SU-DHL-6 (cell line): ENCODE data around the gene GC.

Experiments used
- H2AFZ ChIP-seq: fragments of 200-600 bp; sonication (generic); 2 replicates; pipeline ENCODE4 v1.6.1; 2014; ENCODE audit warnings: low read depth, mild to moderate bottlenecking, moderate library complexity, mixed read lengths, antibody characterized with exemption, low read length; ENCODE audit not compliant: severe bottlenecking
- H3F3A ChIP-seq: fragments of 200-600 bp; shearing (Covaris generic); 2 replicates; pipeline ENCODE4 v1.6.0; 2016; ENCODE audit warnings: antibody characterized with exemption, mild to moderate bottlenecking; ENCODE audit not compliant: insufficient read depth
- H3K27ac ChIP-seq: fragments of 200-600 bp; sonication (generic); 2 replicates; pipeline ENCODE4 v1.5.1; 2016; ENCODE audit warnings: low read depth, mild to moderate bottlenecking, low read length, moderate library complexity, mixed read lengths
- H3K27me3 ChIP-seq: fragments of 200-600 bp; sonication (generic), shearing (Covaris generic); 2 replicates; pipeline ENCODE4 v1.6.0; 2014; ENCODE audit warnings: mild to moderate bottlenecking, low read length
- H3K36me3 ChIP-seq: fragments of 200-600 bp; sonication (generic); 2 replicates; pipeline ENCODE4 v1.6.1; 2014; ENCODE audit warnings: mild to moderate bottlenecking, low read length, mixed read lengths
- H3K4me2 ChIP-seq: fragments of 300-600, 200-600 bp; shearing (Covaris generic), sonication (generic); 2 replicates; pipeline ENCODE4 v1.6.0; 2014; ENCODE audit warnings: low read length, low read depth, mild to moderate bottlenecking; ENCODE audit not compliant: poor library complexity, severe bottlenecking
- H3K4me3 ChIP-seq: fragments of 200-600 bp; sonication (generic); 2 replicates; pipeline ENCODE4 v1.5.1; 2014; ENCODE audit warnings: antibody characterized with exemption, low read length, mild to moderate bottlenecking, mixed read lengths; ENCODE audit not compliant: insufficient read depth, poor library complexity, severe bottlenecking
- H3K79me2 ChIP-seq: fragments of 200-600 bp; sonication (generic); 2 replicates; pipeline ENCODE4 v1.6.1; 2014; ENCODE audit warnings: mild to moderate bottlenecking, low read length, moderate library complexity; ENCODE audit not compliant: insufficient read depth
- H3K9ac ChIP-seq: fragments of 200-600 bp; sonication (generic); 2 replicates; pipeline ENCODE4 v1.7.0; 2014; ENCODE audit warnings: mild to moderate bottlenecking, low read length
- H3K9me2 ChIP-seq: fragments of 200-600 bp; sonication (generic); replicated peaks from 2 replicates; pipeline ENCODE4 v1.6.1; 2014; ENCODE audit warnings: low read length; ENCODE audit not compliant: insufficient read depth
- H3K9me3 ChIP-seq: fragments of 200-600 bp; sonication (generic); 2 replicates; pipeline ENCODE4 v1.6.1; 2014; ENCODE audit warnings: low read length, mixed read lengths; ENCODE audit not compliant: insufficient read depth
- H4K20me1 ChIP-seq: fragments of 200-600 bp; sonication (generic); 2 replicates; pipeline ENCODE4 v1.6.1; 2014; ENCODE audit warnings: low read depth, mild to moderate bottlenecking, antibody characterized with exemption, low read length, moderate library complexity, mixed read lengths
- EZH2phosphoT487 ChIP-seq: fragments of 200-600 bp; sonication (generic), shearing (Covaris generic); conservative IDR thresholded peaks from 2 replicates; pipeline ENCODE4 v1.6.1; 2018; ENCODE audit warnings: mild to moderate bottlenecking, antibody characterized with exemption, low read length, moderate library complexity, mixed read lengths
- TF ChIP-seq, protein P1 (sequence below): fragments of 200-600 bp; sonication (generic); IDR thresholded peaks from one replicate; pipeline ENCODE4 v1.5.1; 2017; ENCODE audit warnings: antibody characterized with exemption, mild to moderate bottlenecking, low read length, moderate library complexity; ENCODE audit not compliant: insufficient read depth, poor library complexity, severe bottlenecking

GC gene

DNA sequence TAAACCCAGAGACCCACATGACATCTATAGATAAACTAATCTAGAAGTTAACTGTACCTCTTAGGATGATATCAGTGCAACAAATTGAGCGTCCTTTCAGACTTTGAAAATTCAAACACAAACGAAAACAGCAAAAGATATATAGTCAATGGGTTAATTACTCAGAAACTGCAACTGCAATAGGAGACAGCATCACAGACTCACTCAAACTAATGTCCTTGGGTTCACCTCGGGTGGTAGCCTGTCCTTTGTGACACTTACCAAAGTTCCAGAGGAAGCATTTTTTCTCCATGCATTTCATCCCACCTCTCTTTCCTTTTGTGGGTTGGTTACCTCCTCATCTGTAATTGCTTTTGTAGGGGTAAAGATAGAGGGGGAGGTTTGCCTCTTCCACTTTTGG is 9.7 kb downstream of the GC start:
- Histone ChIP-seq H2AFZ (no peak overlapping the region), H3K9me2 (no peaks in the 10 kb centered on the region), H3K9ac (no peak overlapping the region)

DNA sequence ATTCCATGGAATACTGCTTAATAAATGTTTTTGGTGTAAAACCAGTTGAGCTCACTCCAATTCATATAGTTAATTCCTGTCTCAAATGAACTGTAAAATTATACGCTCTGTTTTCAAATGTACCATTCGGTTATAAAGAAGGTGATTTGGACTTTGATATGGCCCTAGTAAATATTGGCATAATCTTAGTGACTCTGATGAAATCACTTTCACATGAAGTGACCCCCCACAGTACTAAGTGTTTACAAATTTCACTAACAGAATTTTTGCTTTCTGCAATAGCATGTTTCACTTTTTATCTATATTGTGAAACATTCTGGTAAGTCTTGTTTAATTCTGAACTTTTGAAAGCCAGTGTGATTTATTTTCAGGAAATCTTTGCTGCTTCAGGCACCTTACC is 10.9 kb downstream of the GC start:
- H3K9ac ChIP-seq = no peak overlapping the region
- H3K9me2 ChIP-seq = no peaks in the 10 kb centered on the region
- no peaks in the 10 kb centered on the region for H3F3A ChIP-seq
- H2AFZ ChIP-seq = no peak overlapping the region
- H3K9me3 ChIP-seq = no peaks in the 10 kb centered on the region
- TF ChIP-seq EZH2phosphoT487 = no peak
- TF ChIP-seq, protein P1, sequence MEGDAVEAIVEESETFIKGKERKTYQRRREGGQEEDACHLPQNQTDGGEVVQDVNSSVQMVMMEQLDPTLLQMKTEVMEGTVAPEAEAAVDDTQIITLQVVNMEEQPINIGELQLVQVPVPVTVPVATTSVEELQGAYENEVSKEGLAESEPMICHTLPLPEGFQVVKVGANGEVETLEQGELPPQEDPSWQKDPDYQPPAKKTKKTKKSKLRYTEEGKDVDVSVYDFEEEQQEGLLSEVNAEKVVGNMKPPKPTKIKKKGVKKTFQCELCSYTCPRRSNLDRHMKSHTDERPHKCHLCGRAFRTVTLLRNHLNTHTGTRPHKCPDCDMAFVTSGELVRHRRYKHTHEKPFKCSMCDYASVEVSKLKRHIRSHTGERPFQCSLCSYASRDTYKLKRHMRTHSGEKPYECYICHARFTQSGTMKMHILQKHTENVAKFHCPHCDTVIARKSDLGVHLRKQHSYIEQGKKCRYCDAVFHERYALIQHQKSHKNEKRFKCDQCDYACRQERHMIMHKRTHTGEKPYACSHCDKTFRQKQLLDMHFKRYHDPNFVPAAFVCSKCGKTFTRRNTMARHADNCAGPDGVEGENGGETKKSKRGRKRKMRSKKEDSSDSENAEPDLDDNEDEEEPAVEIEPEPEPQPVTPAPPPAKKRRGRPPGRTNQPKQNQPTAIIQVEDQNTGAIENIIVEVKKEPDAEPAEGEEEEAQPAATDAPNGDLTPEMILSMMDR = no peak
- H3K79me2 ChIP-seq = no peaks in the 10 kb centered on the region
- H3K27me3 ChIP-seq = no peaks in the 10 kb centered on the region
- no peak overlapping the region for H3K4me2 ChIP-seq
- no peaks in the 10 kb centered on the region for H4K20me1 ChIP-seq
- no peak overlapping the region for H3K4me3 ChIP-seq
- no peaks in the 10 kb centered on the region for H3K36me3 ChIP-seq
- H3K27ac ChIP-seq = no peak overlapping the region

More for the DNA sequence above, 9.7 kb downstream of the GC start:
- Histone ChIP-seq H3K79me2 (no peaks in the 10 kb centered on the region), H3K36me3 (no peaks in the 10 kb centered on the region), H3K27ac (no peak overlapping the region), H4K20me1 (no peaks in the 10 kb centered on the region), H3K27me3 (no peaks in the 10 kb centered on the region), H3F3A (no peaks in the 10 kb centered on the region), H3K4me2 (no peak overlapping the region), H3K9me3 (no peaks in the 10 kb centered on the region), H3K4me3 (no peak overlapping the region)
- TF ChIP-seq EZH2phosphoT487 = no peak
- TF ChIP-seq, protein P1 = no peak

DNA sequence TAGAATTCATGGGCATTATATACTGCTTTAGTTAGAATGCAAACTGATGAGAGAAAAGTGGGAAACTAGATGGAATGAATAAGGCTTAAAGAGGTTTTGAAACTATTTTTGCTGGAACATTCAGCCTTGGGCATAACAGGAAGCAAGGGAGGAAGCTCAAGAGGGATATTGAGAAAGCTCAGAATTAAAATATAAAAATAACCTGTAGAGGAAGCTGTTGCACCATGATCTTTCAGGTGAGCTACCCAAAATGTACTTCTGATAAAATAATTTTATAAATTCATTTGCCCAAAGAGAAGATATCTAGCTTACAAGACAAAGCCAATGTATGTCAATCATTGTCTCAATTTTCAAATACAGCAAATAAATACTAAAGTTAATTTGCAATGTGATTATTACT is 11.3 kb downstream of the GC start:
- no peak overlapping the region for H3K27ac ChIP-seq
- no peaks in the 10 kb centered on the region for H3F3A ChIP-seq
- no peak overlapping the region for H3K4me3 ChIP-seq
- no peaks in the 10 kb centered on the region for H3K36me3 ChIP-seq
- TF ChIP-seq, protein P1 = no peak
- no peak for TF ChIP-seq EZH2phosphoT487
- H3K9me3 ChIP-seq = no peaks in the 10 kb centered on the region
- no peak overlapping the region for H3K9ac ChIP-seq
- no peaks in the 10 kb centered on the region for H4K20me1 ChIP-seq
- no peak overlapping the region for H3K4me2 ChIP-seq
- no peak overlapping the region for H2AFZ ChIP-seq
- H3K9me2 ChIP-seq = no peaks in the 10 kb centered on the region
- H3K79me2 ChIP-seq = no peaks in the 10 kb centered on the region
- no peaks in the 10 kb centered on the region for H3K27me3 ChIP-seq

DNA sequence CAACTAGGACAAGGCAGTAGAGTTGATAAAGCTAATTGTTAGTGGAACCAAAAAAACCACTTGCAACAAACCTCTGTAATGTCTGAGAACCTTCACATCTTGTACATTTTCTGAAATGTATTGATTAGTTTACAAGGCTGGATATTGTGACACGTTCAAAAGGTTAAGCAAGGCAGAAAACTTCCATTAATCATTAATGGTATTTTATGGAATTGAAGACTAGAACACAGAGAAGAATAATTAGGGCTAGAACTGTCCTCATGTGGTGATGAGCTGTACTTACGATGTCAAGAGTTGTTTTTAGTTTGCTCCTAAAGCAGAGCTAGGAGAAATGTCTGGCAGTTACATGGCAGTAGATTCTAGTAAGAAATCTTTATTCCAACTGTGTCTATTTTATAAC is 12.3 kb downstream of the GC start:
- H3K9me3 ChIP-seq = no peaks in the 10 kb centered on the region
- no peaks in the 10 kb centered on the region for H3K36me3 ChIP-seq
- H3K9me2 ChIP-seq = no peaks in the 10 kb centered on the region
- H3K4me2 ChIP-seq = no peak overlapping the region
- H3K79me2 ChIP-seq = no peaks in the 10 kb centered on the region
- TF ChIP-seq EZH2phosphoT487 = no peak
- TF ChIP-seq, protein P1 = no peak
- no peak overlapping the region for H3K4me3 ChIP-seq
- H2AFZ ChIP-seq = no peak overlapping the region
- no peaks in the 10 kb centered on the region for H3F3A ChIP-seq
- no peak overlapping the region for H3K27ac ChIP-seq
- H4K20me1 ChIP-seq = no peaks in the 10 kb centered on the region
- no peak overlapping the region for H3K9ac ChIP-seq
- H3K27me3 ChIP-seq = no peaks in the 10 kb centered on the region
